Liver (tissue), 9 donors: Measurements from ENCODE around the gene FADS3. TPM values are rescaled to one million over a fixed set of nuclear protein-coding genes. Genes with fewer than 3 reads are reported as not detected.

Source experiments
- DNase-seq: peaks from one replicate; pipeline ENCODE4 v3.0.0-alpha.2; 2017; ENCODE audit warnings: low spot score
- H3K27ac ChIP-seq, 2 donors: one replicate each; pipeline ENCODE4 v1.7.0; 2013; ENCODE audit warnings: inconsistent platforms in 2 of 2, low read length in 2 of 2, control low read depth in 1 of 2, low read depth in 1 of 2, mild to moderate bottlenecking in 1 of 2
- H3K27me3 ChIP-seq, 4 donors: one replicate each; pipeline versions ENCODE4 v1.6.1 to v1.7.0; 2013; ENCODE audit warnings: low read length in 3 of 4, inconsistent platforms in 1 of 4, mild to moderate bottlenecking in 1 of 4, moderate library complexity in 1 of 4; ENCODE audit not compliant: control insufficient read depth in 4 of 4, insufficient read depth in 4 of 4
- H3K36me3 ChIP-seq, 4 donors: one replicate each; pipeline versions ENCODE4 v1.6.1 to v1.7.0; 2013; ENCODE audit warnings: low read length in 3 of 4, mild to moderate bottlenecking in 3 of 4, low read depth in 1 of 4, moderate library complexity in 1 of 4; ENCODE audit not compliant: control insufficient read depth in 4 of 4, insufficient read depth in 3 of 4
- H3K4me1 ChIP-seq, 4 donors: one replicate each; pipeline versions ENCODE4 v1.6.1 to v1.7.0; 2013; ENCODE audit warnings: low read length in 3 of 4, mild to moderate bottlenecking in 3 of 4, moderate library complexity in 1 of 4; ENCODE audit not compliant: control insufficient read depth in 4 of 4, insufficient read depth in 4 of 4
- H3K4me3 ChIP-seq, 3 donors: one replicate each; pipeline versions ENCODE4 v1.6.1 to v1.7.0; 2013; ENCODE audit warnings: low read length in 3 of 3, control low read depth in 1 of 3, low read depth in 1 of 3, mild to moderate bottlenecking in 1 of 3
- H3K9ac ChIP-seq, 2 donors: one replicate each; pipeline ENCODE4 v1.7.0; 2013; ENCODE audit warnings: low read length in 2 of 2, mild to moderate bottlenecking in 2 of 2, moderate library complexity in 2 of 2, control low read depth in 1 of 2, low read depth in 1 of 2
- H3K9me3 ChIP-seq, 4 donors: one replicate each; pipeline versions ENCODE4 v1.6.1 to v1.7.0; 2013; ENCODE audit warnings: low read length in 3 of 4; ENCODE audit not compliant: control insufficient read depth in 4 of 4
- ATF3 ChIP-seq: IDR thresholded peaks from 2 replicates; pipeline ENCODE4 v1.6.1; 2016; ENCODE audit warnings: antibody characterized with exemption
- CTCF ChIP-seq: fragments of 150-350 bp; IDR thresholded peaks from 2 replicates; pipeline ENCODE4 v1.5.1; 2017; ENCODE audit warnings: improper control_type of control experiment, low read depth, low read length; ENCODE audit not compliant: missing input control
- EGR1 ChIP-seq, 2 donors: IDR thresholded peaks; 2 replicates each; pipeline ENCODE4 v1.6.1; 2016 to 2018; ENCODE audit warnings: antibody characterized with exemption in 2 of 2, low read depth in 2 of 2
- FOXA1 ChIP-seq: IDR thresholded peaks from 2 replicates; pipeline ENCODE4 v1.6.1; 2016; ENCODE audit warnings: antibody characterized with exemption
- FOXA2 ChIP-seq: IDR thresholded peaks from 2 replicates; pipeline ENCODE4 v1.6.1; 2016; ENCODE audit warnings: antibody characterized with exemption
- GABPA ChIP-seq, 2 donors: IDR thresholded peaks in 1 of 2; conservative IDR thresholded peaks in 1 of 2; 2 replicates each; pipeline ENCODE4 v1.6.1; 2016; ENCODE audit warnings: antibody characterized with exemption in 2 of 2, mild to moderate bottlenecking in 1 of 2, moderate library complexity in 1 of 2
- HNF4A ChIP-seq, 2 donors: conservative IDR thresholded peaks; 2 replicates each; pipeline ENCODE4 v1.6.1; 2016; ENCODE audit warnings: antibody characterized with exemption in 2 of 2, mild to moderate bottlenecking in 2 of 2
- HNF4G ChIP-seq: IDR thresholded peaks from 2 replicates; pipeline ENCODE4 v1.6.1; 2016; ENCODE audit warnings: antibody characterized with exemption
- JUND ChIP-seq, 2 donors: IDR thresholded peaks; 2 replicates each; pipeline ENCODE4 v1.6.1; 2016; ENCODE audit warnings: antibody characterized with exemption in 2 of 2
- MAX ChIP-seq: IDR thresholded peaks from 2 replicates; pipeline ENCODE4 v1.6.1; 2016; ENCODE audit warnings: antibody characterized with exemption
- NR2F2 ChIP-seq: IDR thresholded peaks from 2 replicates; pipeline ENCODE4 v1.6.1; 2016; ENCODE audit warnings: antibody characterized with exemption
- RAD21 ChIP-seq, 2 donors: IDR thresholded peaks; 2 replicates each; pipeline ENCODE4 v1.6.1; 2016; ENCODE audit warnings: antibody characterized with exemption in 2 of 2, mild to moderate bottlenecking in 2 of 2
- REST ChIP-seq: IDR thresholded peaks from 2 replicates; pipeline ENCODE4 v1.6.1; 2016; ENCODE audit warnings: antibody characterized with exemption, mild to moderate bottlenecking
- RXRA ChIP-seq, 2 donors: IDR thresholded peaks; 2 replicates each; pipeline ENCODE4 v1.6.1; 2017 to 2018; ENCODE audit warnings: antibody characterized with exemption in 2 of 2, mild to moderate bottlenecking in 1 of 2
- SP1 ChIP-seq: IDR thresholded peaks from 2 replicates; pipeline ENCODE4 v1.6.1; 2018; ENCODE audit warnings: antibody characterized with exemption, mild to moderate bottlenecking
- TAF1 ChIP-seq: conservative IDR thresholded peaks from 2 replicates; pipeline ENCODE4 v1.6.1; 2016; ENCODE audit warnings: antibody characterized with exemption, mild to moderate bottlenecking
- YY1 ChIP-seq: IDR thresholded peaks from 2 replicates; pipeline ENCODE4 v1.6.1; 2016; ENCODE audit warnings: antibody characterized with exemption, mild to moderate bottlenecking
- ZBTB33 ChIP-seq: IDR thresholded peaks from 2 replicates; pipeline ENCODE4 v1.6.1; 2016; ENCODE audit warnings: antibody characterized with exemption
- WGBS: extraction: QIAGEN DNeasy Blood & Tissue Kit; methylation state at CpG from one replicate; pipeline ENCODE4 v1.1.7; 2013; 5-methylcytosine and 5-hydroxymethylcytosine counted together
- polyA plus RNA-seq, 2 donors: library from polyadenylated mRNA; stranded (reverse) in 1 of 2; unstranded in 1 of 2; fragments of 200-250 nt in 1 of 2; fragments of >200 nt in 1 of 2; fragmentation: Nextera tagmentation in 1 of 2; extraction: Ambion mirVana in 1 of 2; gene quantifications; one replicate each; pipeline versions ENCODE4 v1.2.1 to v1.2.3, GENCODE V29; 2013 to 2015
- total RNA-seq, 2 donors: library from RNA; depleted of rRNA; stranded (reverse); fragments of >200 nt; gene quantifications; one replicate each; pipeline ENCODE4 v1.2.3, GENCODE V29; 2014
- donor health status: healthy.
- donor health status: healthy.
- donor health status: healthy.
- donor health status: healthy.
- donor health status: healthy.

FADS3 gene
- total and polyA plus RNA-seq, 4 donors = 8.3 to 13.6 (median 10.3) TPM

- Histone ChIP-seq H3K27me3 (no peaks in the 10 kb centered on the region), H3K9me3 (no peaks in the 10 kb centered on the region), H3K9ac (no peak overlapping the region), H3K4me1 (peaks cover 0 to 9% (median 4%) of the 10 kb centered on the region in 4 donors), H3K4me3 (no peak overlapping the region), H3K27ac (peak overlapping the region; percentile 47 to 69), H3K36me3 (no peaks in the 10 kb centered on the region)
- DNase-seq = peak; percentile 80
- TF ChIP-seq YY1 = no peak
- TF ChIP-seq ZBTB33 = no peak
- TF ChIP-seq FOXA2 = no peak
- TF ChIP-seq RAD21 (IDR thresholded peaks at IDR 0.05) = peak in 1 of 2 donors; percentile 11
- peak in 1 of 2 donors; percentile 34 for TF ChIP-seq RXRA (IDR thresholded peaks at IDR 0.05)
- TF ChIP-seq TAF1 = no peak
- TF ChIP-seq SP1 = peak; percentile 59
- no peak for TF ChIP-seq REST
- no peak for TF ChIP-seq JUND (IDR thresholded peaks at IDR 0.05)
- TF ChIP-seq NR2F2 = peak; percentile 63
- no peak for TF ChIP-seq FOXA1
- TF ChIP-seq MAX = no peak
- TF ChIP-seq CTCF = no peak
- no peak for TF ChIP-seq GABPA (IDR thresholded peaks at IDR 0.05 in 1 of 2, conservative IDR thresholded peaks at IDR 0.05 in 1 of 2)
- no peak for TF ChIP-seq HNF4A (conservative IDR thresholded peaks at IDR 0.05)
- no peak for TF ChIP-seq ATF3
- TF ChIP-seq EGR1 (IDR thresholded peaks at IDR 0.05; ENCODE audit: low read depth in 2 of 2) = no peak
- no peak for TF ChIP-seq HNF4G
- WGBS = 56% methylated on average over 18 of the region's 18 CpGs
Observed at GRCh38 chr11:61923166-61924063, 32.1 kb upstream of the FADS3 start.
